HG03442 (cell line): Measurements from ENCODE around the gene HAUS8.
"Not testable (repeated sequence)": the region's sequence is repeated elsewhere in the genome, so short reads cannot be mapped to it uniquely, and the experiment has no call there.

Source experiments
- ATAC-seq: cut with Tn5 transposase; IDR thresholded peaks from one replicate; pipeline ENCODE4 v1.9.1; 2021; ENCODE audit warnings: mild to moderate bottlenecking, moderate library complexity; ENCODE audit not compliant: unreplicated experiment

HAUS8 gene, protein sequence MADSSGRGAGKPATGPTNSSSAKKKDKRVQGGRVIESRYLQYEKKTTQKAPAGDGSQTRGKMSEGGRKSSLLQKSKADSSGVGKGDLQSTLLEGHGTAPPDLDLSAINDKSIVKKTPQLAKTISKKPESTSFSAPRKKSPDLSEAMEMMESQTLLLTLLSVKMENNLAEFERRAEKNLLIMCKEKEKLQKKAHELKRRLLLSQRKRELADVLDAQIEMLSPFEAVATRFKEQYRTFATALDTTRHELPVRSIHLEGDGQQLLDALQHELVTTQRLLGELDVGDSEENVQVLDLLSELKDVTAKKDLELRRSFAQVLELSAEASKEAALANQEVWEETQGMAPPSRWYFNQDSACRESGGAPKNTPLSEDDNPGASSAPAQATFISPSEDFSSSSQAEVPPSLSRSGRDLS

DNA sequence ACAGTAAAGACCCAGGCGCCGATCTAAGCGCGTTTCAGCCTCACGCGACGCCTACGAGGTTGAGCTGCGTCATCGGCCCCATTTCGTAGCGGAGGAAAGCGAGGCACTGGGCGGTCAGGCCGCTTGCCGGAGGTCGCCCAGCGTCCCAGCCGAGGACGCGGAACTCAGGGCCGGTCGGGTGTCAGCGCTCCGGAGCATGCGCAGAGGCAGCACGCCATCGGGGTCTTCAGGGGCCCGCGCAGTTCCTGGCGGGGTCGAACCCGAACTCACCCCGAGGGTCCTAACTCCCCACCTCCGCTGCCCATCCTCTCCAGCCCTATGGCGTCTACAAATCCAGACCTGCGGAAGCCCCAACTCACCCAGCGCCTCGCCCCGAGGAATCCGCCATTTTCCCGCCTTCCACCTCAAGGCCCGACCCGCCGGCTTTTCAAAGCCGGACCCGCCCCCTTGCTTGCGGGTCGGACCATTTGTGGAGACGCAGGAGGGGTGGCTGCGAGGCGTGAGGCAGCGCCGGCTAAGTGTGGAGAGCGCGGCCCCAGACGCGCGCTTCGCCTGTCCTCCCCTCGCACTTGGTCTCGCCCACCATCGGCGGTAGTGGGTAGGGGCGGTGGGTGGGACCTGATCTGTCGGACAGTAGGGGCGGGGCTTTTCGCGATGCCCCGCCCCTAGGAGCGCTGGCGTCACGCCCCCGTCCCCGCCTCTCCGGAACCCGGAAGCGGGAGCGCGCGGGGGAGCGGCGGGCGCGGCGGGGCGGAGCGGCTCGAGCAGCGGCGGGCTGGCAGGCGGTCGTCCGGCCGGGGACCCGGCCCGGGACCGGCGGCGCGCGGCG, at the start of gene HAUS8, which contains the start of gene MYO9B:
Gene HAUS8, minus strand, starts transcription at position 418 of the 829 bp plus-strand sequence. Its CDS starts 30 bp downstream, at position 388.
Gene MYO9B, plus strand, starts transcription at position 743 of the 829 bp plus-strand sequence. CDS start 25,941 bp downstream, outside the sequence.
- peak; percentile 74 for ATAC-seq

DNA sequence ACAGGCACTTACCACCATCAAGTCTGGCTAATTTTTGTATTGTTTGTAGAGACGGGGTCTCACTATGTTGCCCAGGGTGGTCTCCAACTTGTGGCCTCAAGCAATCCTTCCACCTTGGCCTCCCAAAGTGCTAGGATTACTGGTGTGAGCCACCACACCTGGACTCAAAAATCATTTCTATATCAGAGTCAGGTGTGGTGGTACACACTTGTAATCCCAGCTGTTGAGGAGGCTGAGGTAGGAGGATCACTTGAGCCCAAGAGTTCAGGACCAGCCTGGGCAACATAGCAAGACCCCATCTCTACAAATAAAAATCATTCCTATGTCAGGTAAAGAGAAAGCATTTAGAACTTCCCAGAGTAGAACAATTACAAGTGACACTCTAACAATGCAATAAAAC, 48.8 kb upstream of the HAUS8 start:
- ATAC-seq: no peak

DNA sequence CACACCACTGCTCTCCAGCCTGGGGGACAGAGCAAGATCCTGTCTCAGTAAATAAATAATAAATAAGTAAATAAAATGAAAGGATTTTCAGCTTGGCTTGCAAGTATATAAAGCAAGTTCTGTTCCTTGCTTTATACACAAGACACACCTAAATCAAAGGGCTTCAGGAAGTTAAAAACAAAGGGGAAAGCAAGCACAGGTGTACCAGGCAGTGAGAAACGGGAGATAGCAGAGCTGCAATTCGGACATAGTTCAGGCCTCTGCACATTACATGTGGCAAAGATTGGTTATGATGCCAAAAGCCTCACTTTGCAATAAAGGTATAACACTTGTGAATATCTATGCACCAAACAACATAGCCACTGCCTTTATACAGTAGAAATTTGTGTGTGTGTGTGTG, 47.8 kb upstream of the HAUS8 start:
- no peak for ATAC-seq

DNA sequence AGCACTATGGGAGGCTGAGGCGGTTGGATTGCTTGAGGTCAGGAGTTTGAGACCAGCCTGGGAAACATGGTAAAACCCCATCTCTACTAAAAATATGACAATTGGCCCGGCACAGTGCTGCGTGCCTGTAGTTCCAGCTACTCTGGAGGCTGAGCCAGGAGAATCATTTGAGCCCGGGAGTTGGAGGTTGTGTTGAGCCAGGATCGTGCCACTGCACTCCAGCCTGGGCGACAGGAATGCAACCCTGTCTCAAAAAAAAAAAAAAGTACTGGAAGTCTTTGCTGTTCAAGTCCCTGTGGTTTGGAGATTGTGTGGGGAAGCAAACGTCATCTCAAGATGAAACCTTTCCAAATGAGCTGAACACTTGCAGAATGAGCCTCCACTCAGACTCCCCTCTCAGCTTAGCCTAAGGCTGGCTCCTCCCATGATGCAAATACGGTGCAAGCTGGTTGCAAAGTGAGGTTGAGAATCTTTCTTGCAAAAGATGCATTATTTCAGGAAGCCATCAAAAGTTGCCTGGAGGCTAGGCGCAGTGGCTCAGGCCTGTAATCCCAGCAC, 46.6 kb upstream of the HAUS8 start:
- ATAC-seq: no peak

DNA sequence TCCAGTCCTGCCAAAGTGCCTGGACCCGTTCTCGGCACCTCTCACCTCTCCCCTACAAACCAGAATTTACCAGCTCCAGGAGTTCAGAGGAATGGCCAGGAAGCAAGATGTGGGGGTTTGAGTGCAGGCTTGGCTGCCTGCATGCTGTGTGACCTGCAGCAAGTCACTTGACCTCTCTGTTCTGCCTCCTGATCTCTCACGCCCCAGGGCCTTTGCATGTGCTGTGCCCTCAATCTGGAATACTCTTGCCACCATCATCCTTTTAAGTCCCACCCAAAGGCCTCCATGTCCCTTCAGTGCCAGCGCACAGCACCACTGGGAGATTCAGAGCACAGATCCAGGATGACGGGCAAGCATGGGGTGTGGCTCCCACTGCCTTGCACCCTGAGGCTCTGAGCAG, 43.7 kb upstream of the HAUS8 start:
- ATAC-seq: no peak

DNA sequence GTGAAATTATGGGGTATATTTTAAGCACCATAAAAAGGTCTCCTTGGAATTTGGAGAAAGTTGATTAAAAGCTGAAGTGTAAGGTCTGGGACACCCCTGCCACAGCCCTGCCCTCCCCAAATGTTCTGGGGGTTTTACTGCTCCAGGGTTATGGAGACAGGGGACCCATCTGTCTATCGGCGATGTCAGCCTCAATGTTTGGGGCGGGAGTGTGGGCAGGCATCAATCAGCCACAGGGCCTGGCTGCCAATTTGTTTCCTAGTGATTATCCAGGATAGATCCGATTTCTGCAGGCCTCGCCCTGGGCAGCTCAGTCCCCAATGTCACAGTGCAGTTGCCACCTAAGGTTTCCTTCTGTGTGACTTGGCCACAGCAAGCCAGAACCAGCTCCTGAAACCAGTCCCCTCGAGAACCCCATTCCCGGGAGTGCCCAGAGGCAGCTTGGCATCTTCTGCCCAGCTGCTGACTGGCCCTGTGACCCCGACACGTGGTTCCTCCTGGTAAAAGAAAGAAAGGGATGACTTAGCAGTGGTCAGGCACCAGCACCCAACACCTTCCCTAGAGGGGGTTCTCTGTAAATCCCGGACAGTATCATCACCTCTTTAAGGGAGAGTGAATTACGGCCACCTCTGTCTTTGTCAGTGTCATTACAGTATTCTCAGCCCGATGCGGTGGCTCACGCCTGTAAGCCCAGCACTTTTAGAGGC, 41.9 kb upstream of the HAUS8 start:
- ATAC-seq: no peak

DNA sequence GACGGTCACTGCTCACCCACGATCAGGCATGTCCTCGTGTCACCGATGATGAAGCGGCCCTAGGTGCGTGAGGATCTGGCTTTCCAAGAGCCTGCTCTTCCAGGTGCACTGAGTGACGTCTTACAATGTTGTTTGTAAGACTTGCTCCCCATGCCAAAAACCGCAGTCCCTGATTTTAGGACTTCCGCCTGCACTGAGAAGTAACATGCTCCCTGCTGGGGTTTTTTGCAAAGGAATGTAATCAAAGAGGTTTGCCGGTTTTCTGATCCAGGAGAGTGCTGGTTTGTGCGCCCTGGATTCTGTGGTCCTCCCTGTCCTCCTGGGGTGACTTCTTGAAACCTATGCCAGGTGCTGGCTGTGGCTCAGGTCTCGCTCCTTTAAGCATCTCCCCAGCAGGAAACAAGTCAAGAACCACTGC, 39.2 kb upstream of the HAUS8 start:
- no peak for ATAC-seq

DNA sequence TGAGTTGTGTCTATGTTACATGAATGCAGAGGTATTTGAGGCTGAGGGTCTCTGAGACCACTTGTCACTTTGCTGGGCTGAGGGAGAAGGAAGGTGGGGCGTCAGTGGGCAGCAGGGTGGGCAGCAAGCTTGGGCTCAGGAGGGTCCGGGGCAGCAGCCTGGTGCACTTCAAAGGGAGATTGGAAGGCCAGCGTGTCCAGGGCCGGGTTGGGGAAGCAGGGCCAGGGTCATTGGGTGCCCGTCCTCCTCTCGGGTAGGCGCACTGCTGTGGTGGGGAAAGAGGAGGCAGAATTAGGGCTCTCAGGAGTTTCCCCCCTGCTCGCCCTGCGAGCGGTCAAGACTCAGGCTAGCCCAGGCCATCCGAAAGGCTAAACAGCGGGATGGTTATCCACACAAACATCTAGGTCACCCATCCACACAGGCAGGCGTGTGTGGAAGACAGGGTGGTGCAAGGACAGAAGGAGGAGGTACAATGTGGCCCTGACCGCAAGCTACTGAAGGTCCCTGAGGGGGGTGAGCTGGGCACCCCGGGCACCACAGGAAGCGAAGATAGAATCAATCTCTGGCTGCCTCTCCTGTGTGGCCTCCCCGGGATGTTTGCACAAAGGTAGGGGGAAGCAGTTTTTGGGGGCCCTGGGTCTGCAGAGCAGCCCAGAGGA, 38.0 kb upstream of the HAUS8 start:
- no peak for ATAC-seq

DNA sequence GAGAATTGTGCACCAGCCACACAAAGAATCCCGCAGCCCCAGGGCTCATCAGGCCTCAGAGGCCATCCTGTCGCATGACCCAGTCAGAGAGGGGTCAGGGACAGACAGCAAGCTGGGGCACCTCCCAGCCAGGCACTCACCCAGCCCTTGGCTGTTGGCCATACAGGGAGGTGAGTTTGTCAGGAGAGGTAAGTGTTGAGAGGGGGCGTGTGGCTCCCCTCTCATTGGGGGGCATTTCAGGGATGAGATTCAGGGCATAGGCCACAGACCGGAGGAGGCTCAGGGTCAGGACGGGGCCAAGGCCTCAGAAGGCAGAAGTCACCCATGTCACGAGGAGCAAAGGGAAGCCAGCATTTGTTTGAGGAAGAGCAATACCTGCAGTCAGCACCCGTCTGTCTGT, 37.4 kb upstream of the HAUS8 start:
- ATAC-seq: no peak

DNA sequence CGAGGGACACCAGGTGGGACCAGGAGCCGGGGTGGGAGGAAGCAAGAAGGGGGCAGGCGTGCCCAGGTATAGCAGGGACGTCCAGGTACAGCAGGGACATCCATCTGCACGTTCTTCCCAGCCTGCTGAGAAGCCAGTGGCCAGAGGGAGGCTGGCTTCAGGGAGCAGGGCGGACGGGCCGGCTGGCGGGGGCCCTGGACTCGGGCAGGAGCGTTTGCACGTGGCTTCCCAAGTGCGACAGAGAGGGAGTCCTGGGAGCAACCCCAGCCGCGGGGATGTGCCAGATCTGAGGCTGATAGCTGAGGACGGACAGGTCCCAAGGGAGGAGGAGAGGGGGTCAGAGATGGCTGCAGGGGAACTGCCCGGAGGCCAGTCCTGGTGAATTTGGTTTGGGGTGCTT, 37.0 kb upstream of the HAUS8 start:
- ATAC-seq: no peak

DNA sequence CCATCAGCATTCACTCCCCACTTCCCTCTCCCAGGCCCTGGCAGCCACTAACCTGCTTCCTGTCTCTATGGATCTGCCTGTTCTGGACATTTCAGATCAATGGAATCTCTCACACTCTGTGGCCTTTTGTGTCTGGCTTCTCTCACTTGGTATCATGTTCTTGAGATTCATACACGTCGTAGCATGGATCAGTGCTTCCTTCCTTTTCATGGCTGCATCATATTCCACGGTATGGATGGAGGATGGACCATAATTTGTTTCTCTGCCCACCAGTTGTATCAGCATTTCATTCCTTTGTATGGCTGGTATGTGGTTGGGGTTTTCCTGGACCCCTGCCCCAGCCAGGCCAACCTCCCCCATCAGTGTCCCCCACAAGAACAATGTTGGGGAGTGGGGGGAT, 36.5 kb upstream of the HAUS8 start:
- no peak for ATAC-seq

DNA sequence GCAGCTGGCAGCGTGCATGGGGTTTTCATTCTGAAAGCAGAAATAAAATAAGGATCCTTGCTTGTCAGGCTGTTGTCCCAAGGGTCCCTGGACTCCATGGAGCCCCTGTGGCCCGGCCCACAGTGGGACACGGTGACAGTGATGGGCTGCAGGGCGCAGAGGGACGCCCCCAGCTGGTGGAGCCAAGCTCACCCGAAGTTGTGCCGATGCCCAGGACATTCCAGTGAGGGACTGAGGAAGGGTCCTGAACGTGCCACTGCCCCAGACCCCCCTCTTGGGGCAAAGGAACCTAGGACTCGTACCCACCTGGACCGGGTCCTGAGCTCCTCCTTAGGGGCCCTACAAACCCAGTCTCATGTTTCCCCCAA, 35.3 kb upstream of the HAUS8 start:
- no peak for ATAC-seq

DNA sequence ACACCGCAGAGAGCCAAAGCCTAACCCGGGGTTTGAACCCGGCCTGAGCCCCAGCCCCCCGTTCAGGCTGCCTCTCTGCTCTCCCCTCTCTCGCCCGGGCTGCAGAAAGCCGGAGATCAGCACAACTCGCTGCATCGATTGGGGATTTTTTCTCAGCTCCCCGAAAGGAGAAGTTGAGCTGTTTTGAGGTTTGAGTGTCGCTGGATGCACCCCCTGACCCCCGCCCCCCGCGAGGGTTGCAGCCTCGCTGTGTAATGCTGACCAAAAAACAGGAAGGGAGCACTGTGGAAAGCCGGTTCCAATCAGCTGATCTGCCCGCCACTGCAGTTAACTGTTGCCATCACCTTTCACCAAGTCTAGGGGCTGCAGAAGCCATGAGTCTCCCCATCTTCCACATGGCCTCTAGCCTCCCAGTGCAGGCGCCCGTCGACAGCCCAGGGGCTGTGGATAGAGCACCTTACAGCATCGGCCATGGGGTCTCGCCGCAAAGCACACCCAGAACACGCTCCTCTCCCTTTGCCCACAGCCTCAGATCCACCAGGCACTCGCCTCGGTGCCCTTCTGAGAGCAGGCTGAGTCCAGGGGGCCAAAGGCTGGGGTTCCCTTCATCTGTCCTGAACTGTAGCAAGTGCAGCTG, 34.8 kb upstream of the HAUS8 start:
- ATAC-seq: peak; percentile 52

DNA sequence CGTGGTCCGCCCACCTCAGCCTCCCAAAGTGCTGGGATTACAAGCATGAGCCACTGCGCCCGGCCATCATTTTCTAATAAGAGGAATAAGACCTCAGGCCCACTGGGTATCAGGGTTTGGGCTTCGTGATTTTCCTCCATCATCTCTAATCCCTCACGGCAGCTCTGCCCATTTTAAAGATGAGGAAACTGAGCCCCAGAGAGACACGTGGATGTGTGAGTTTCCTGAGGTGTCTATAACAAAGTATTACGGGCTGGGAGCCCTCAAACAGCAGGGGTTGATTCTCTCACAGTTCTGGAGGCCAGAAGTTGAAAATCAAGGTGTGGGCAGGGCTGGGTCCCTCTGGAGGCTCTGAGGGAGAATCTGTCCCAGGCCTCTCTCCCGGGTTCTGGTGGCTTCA, 34.0 kb upstream of the HAUS8 start:
- no peak for ATAC-seq

DNA sequence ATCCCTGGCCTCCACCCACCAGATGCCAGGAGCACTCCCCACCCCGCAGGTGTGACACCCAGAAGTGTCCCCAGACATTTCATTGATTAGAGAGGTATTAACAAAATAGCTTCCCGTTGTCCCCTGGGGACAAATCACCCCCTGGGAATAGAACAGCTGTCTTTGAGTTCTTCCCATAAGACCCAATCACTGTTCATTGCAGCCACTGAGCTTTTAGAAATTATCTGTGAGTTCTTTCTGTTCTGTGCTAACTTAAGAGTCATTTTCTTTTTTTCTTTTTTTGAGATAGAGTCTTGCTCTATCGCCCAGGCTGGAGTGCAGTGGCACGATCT, 33.2 kb upstream of the HAUS8 start:
- no peak for ATAC-seq

DNA sequence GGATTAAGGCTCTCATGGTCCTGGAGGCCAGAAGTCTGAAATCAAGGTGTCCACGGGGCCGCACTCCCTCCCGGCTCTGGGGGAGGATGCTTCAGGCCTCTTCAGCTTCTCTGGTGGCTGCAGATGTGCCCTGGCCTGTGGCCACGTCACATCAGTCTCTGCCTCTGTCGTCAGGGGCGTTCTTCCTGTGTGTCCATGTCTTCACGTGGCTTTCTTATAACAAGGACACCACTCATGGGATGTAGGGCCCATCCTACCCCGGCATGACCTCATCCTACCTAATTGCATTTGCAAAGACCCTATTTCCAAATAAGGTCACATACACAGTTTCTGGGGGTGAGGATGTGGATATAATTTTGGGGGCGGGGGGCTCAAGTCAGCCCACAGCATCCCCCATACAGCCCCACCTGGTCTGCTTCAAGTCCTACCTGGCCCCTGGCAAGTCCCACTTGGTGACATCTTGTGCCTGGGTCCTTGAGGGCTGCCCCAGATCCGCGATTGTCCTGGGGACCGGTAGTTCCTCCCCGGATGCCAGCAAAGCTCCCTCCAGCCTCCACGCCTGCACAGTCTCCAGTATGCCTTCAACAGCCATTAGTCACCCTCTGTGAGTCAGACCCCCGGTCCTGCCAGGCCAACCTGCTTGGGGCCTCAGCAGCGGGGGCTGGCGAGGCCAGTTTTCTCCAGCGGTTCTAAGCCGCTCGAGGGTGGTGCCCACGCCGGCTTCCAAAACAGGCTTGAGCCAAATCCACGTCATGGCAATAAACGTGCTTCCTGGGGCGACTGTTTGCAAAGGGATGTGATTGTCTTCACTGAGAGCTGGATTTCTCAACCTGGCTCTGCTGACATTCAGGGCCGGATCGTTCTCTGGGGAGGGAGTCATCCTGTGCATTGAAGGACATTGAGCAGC, 32.5 kb upstream of the HAUS8 start:
- ATAC-seq: no peak

DNA sequence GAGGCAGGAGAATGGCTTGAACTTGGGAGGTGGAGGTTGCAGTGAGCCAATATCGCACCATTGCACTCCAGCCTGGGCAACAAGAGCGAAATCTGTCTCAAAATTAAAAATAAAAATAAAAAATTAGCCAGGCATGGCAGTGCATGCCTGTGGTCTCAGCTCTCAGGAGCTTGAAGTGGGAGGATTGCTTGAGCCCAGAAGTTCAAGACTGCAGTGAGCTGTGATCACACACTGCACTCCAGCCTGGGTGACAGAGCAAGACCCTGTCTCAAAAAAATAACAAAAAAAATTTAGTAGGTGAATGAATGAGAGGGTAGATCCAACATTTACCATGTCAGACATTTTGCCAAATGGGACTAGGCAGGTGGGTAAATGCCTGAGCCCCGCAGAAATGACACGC, 31.7 kb upstream of the HAUS8 start:
- not testable (repeated sequence) for ATAC-seq

DNA sequence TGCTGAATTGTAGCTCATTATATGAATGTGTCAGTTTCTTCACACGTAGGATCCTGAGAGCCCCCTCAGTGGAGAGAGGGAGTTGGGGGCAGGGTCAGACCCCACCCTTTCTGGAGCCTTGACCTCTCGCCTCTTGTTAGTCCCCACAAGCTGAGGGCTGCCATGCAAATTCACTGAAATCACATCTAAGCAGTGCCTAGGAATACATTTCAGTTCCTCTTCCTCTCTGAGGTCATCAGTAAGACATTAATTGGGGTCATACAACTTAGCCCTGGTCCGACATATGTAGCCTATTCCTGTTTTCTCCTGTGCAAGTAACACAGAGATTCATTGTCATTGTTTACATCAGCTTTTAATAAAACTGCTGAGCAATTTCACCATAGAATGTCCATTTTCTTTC, 30.3 kb upstream of the HAUS8 start:
- no peak for ATAC-seq

DNA sequence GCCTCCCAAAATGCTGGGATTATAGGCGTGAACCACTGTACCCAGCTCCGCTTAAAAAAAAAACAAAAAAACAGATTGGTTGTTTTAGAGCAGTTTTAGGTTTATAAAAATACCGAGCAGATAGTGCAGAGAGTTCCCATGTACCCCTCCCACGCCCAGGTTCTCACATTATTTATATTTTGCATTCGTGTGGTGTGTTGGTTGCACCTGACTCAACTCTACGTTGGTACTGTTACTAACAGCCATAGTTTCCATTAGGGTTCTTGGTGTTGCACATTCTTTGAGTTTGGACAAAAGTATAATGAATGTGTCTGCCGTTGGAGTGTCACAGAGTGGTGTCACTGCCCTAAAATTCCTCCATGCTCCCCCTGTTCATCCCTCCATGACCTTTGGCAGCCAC, 29.4 kb upstream of the HAUS8 start:
- no peak for ATAC-seq
